Activated CD4-positive, alpha-beta T cell treated with anti-CD3 and anti-CD28 coated beads for 36 hours (primary cell): ENCODE data around the gene BRK1. TPM values are rescaled to one million over a fixed set of nuclear protein-coding genes. Genes with fewer than 3 reads are reported as not detected.
A peak's percentile ranks its signal among the peaks of the same experiment; 100 is the strongest.
"Not testable (repeated sequence)": the region's sequence is repeated elsewhere in the genome, so short reads cannot be mapped to it uniquely, and the experiment has no call there.

Experiments used
- ATAC-seq: fragments of 200-7000 bp; cut with Tn5 transposase; one replicate; pipeline ENCODE4 v1.10.0; 2021; ENCODE audit warnings: mild to moderate bottlenecking, moderate library complexity
- CTCF ChIA-PET: fragments of 350-600 bp; sonication (Branson Sonifier 250); formaldehyde crosslinking; loops from one replicate; lab custom pipeline; 2021; ENCODE audit warnings: antibody characterized with exemption; lab: Charles Lee
- POLR2A ChIA-PET: fragments of 350-600 bp; sonication (Branson Sonifier 250); formaldehyde crosslinking; loops from one replicate; lab custom pipeline; 2021; ENCODE audit warnings: antibody characterized with exemption, inconsistent platforms; lab: Charles Lee
- DNase-seq: peaks from one replicate; pipeline ENCODE4 v3.0.0-alpha.2; 2020
- H3K27ac Mint-ChIP-seq: one replicate; pipeline ENCODE4 v1.8.0; 2021; ENCODE audit warnings: mixed read lengths
- H3K27me3 Mint-ChIP-seq: one replicate; pipeline ENCODE4 v1.8.0; 2021; ENCODE audit warnings: mixed read lengths
- H3K36me3 Mint-ChIP-seq: one replicate; pipeline ENCODE4 v1.8.0; 2021; ENCODE audit warnings: low read depth, mixed read lengths
- H3K4me1 Mint-ChIP-seq: one replicate; pipeline ENCODE4 v1.8.0; 2021; ENCODE audit warnings: mixed read lengths
- H3K4me3 Mint-ChIP-seq: one replicate; pipeline ENCODE4 v1.8.0; 2021; ENCODE audit warnings: mild to moderate bottlenecking, moderate library complexity, mixed read lengths
- H3K9me3 Mint-ChIP-seq: one replicate; pipeline ENCODE4 v1.8.0; 2021; ENCODE audit warnings: low read depth, mixed read lengths
- intact Hi-C, 2 experiments: fragments of 100-400 bp; cut with DNase I in 1 of 2; cut with micrococcal nuclease in 1 of 2; formaldehyde crosslinking; loops; one replicate each; pipeline versions ENCODE4 v1.14.2 to v1.15.1; 2022 to 2024; cut with DNase I, micrococcal nuclease
- total RNA-seq, 2 experiments: library from RNA; stranded (reverse); gene quantifications; one replicate each; pipeline ENCODE4 v1.2.3, GENCODE V29; 2021

The BRK1 gene
- total RNA-seq, 2 experiments from 2014 or later: 83.4 to 86.6 TPM

DNA sequence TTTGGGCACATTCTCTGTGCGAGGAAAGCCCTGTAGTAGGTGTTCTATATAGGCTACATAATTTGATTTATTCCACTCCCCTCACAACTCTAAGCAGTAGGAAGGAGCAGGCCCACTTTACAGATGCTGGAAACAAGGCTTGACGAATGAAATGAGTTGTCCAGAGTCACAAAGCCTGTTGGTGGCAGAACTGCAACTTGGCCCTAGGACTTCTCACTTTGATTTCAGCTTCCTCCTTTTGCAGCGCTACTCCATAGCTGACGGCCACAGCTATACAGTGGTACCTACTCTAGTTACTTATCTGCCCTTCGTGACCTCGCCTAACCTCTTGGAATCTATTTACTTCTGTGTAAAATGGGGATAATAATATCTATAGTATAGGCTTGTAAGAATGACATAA is 46.7 kb downstream of the BRK1 start:
- H3K27me3 Mint-ChIP-seq: no peaks in the 10 kb centered on the region
- H3K4me1 Mint-ChIP-seq: peaks cover 14% of the 10 kb centered on the region
- no peak overlapping the region for H3K4me3 Mint-ChIP-seq
- H3K27ac Mint-ChIP-seq: no peak overlapping the region
- intact Hi-C loops: no loop called here
- ChIA-PET CTCF (interaction anchor here (1.0 kb wide), 1 partner anchor 101 kb away, joined by 3 read pairs; no protein-coding TSS in a partner anchor), POLR2A (no interaction called here)
- H3K36me3 Mint-ChIP-seq: peaks cover 3% of the 10 kb centered on the region
- H3K9me3 Mint-ChIP-seq: no peaks in the 10 kb centered on the region
- ATAC-seq: no peak
- no peak for DNase-seq

DNA sequence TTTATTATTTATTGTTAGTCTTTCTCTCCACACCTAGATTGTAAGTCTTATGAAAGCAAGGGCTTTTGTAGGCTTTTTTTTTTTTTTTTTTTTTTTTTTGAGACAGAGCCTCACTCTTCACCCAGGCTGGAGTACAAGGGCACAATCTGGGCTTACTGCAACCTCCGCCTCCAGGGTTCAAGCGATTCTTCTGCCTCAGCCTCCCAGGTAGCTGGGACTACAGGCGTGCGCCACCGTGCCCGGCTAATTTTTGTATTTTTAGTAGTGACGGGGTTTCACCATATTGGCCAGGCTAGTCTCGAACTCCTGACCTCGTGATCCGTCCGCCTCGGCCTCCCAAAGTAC is 48.7 kb downstream of the BRK1 start:
- peaks cover 21% of the 10 kb centered on the region for H3K4me1 Mint-ChIP-seq
- POLR2A ChIA-PET, H3K9me3 Mint-ChIP-seq, H3K27me3 Mint-ChIP-seq, DNase-seq: not testable (repeated sequence)
- H3K36me3 Mint-ChIP-seq: peaks cover 13% of the 10 kb centered on the region
- CTCF ChIA-PET: interaction anchor here (0.8 to 1.7 kb wide), 8 partner anchors 9 to 100 kb away, joined by 3 to 7 read pairs (median 3); no protein-coding TSS in a partner anchor
- peak overlapping the region; percentile 13 for H3K27ac Mint-ChIP-seq
- intact Hi-C loops: loop anchor here (1.0 to 2.0 kb wide), 6 partner anchors 22 to 85 kb away; partner anchors contain the start of genes BRK1 (in 1 of the 2) and TATDN2 (in 1 of the 2)
- peak overlapping the region; percentile 70 for H3K4me3 Mint-ChIP-seq
- ATAC-seq: peak; percentile 1

DNA sequence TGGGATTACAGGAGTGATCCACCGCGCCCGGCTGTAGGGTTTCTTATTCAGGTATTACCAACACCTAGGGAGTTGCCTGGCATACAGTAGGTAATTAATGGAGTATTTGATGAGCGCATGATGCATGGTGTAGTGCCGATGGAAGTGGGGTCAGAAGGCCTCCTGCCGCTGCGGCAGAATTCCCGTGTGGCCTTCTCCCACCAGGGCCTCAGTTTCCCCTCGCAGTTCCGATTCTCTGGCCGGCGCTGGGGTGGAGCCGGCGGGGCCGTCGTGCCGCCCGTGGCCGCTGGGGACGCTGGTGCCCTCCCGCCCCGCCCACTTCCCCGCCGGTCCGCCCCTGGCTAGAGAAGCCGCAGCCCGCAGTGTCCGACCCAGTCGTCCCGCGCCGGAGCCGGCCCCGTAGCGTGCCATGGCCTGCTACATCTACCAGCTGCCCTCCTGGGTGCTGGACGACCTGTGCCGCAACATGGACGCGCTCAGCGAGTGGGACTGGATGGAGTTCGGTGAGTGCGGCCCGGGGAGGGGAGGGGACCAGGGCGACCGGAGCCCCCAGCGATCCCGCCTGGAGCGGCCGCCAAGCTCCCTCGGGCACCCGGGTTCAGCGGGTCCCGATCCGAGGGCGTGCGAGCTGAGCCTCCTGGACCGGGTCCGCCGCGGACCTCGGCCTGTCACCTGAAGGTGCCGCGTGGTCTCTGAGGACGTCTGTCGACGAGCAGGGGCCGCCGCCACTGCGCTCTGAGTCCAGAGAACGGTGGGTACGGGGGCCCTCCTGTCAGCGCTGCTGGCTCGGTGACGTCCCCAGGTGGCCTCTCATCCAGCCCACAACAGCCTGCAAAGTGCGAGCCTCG is 49.3 kb downstream of the BRK1 start, which contains the start of gene IRAK2:
Gene IRAK2, plus strand, starts transcription at position 374 of the 848 bp plus-strand sequence. Its CDS starts 36 bp downstream, at position 410.
- Mint-ChIP-seq H3K9me3 (peaks cover 5% of the 10 kb centered on the region), H3K27ac (peak within 1 kb of the TSS; percentile 13), H3K4me1 (peaks cover 21% of the 10 kb centered on the region), H3K4me3 (peak within 1 kb of the TSS; percentile 70), H3K27me3 (no peaks in the 10 kb centered on the region), H3K36me3 (peaks cover 13% of the 10 kb centered on the region)
- DNase-seq: peak; percentile 83
- ChIA-PET POLR2A (no interaction called here), CTCF (interaction anchor here (0.7 to 1.7 kb wide), 13 partner anchors 10 to 231 kb away, joined by 3 to 7 read pairs (median 3); partner anchors contain the start of gene CRELD1)
- intact Hi-C loops: loop anchor here (1.0 to 2.0 kb wide), 6 partner anchors 22 to 84 kb away; partner anchors contain the start of genes BRK1 (in 1 of the 2) and TATDN2 (in 1 of the 2)
- ATAC-seq: peak; percentile 79

DNA sequence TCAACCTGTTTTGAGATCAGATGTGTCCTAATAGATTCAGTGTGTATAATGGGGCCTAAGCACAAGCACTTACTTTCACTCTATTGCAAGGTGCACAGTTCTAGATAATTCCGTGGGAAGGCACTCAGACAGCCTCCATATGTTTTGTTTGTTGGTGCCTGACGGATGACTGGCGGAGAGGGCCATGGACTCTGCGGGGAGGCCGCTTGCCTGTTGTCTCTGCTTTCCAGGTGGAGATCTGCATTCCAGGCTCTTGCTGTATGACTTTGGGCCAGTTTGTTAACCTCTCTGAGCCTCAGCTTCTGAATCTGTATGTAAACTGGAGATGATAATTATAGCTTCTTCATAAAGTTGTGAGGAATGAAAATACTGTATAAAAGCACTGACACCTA is 50.7 kb downstream of the BRK1 start:
- Mint-ChIP-seq H3K4me1 (peaks cover 25% of the 10 kb centered on the region), H3K9me3 (peaks cover 5% of the 10 kb centered on the region), H3K27ac (peak overlapping the region; percentile 51), H3K4me3 (peak overlapping the region; percentile 70), H3K36me3 (peaks cover 13% of the 10 kb centered on the region), H3K27me3 (no peaks in the 10 kb centered on the region)
- intact Hi-C loops: no loop called here
- ChIA-PET POLR2A (no interaction called here), CTCF (interaction anchor here (0.8 to 1.5 kb wide), 3 partner anchors 8 to 113 kb away, joined by 3 to 6 read pairs (median 3); no protein-coding TSS in a partner anchor)
- DNase-seq (no peak), ATAC-seq (no peak)

DNA sequence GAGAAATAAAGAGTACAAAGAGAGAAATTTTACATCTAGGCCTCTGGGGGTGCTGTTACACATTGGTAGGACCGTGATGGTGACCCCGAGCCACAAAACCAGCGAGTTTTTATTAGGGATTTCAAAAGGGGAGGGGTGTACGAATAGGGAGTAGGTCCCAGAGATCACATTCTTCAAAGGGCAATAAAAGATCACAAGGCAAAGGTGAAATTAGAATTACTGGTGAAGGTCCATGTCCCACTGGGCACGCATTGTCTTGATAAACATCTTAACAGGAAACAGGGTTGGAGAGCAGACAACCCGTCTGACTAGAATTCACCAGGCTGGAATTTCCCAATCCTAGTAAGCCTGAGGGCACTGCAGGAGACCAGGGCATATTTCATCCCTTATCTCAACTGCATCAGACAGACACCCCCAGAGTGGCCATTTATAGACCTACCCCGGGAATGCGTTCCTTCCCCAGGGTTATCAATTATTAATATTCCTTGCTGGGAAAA is 53.6 kb downstream of the BRK1 start:
- CTCF ChIA-PET: no interaction called here
- intact Hi-C loops: no loop called here

DNA sequence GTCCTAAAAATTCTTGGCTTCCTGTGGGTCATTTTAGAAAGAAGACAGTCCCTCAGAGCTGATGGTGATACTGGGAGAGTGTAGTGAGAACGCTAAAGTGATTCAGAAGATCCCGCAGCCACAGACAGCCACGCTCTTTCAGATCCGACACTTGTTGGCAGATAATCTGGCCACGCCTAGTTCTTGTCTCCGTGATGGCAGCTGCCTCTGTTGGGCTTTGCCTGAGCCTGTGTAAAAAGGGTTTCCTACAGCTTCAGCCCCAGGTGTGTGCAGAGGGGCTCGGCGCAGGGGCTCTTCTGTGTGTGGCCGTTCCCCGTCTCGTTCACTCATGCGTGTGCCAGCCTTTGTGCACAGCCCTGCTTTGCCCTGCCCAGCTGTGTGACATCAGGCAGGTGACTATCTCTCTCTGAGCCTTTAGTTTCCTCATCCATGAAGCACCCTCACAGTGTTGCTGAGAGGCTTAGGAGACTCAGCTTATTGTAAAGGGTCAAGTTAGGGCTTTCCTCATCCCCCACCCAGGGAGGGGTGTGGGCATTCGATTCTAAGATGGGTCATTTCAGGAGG is 55.5 kb downstream of the BRK1 start:
- peaks cover 36% of the 10 kb centered on the region for H3K4me1 Mint-ChIP-seq
- no peaks in the 10 kb centered on the region for H3K27me3 Mint-ChIP-seq
- intact Hi-C loops: no loop called here
- H3K27ac Mint-ChIP-seq: no peak overlapping the region
- H3K4me3 Mint-ChIP-seq: no peak overlapping the region
- POLR2A ChIA-PET: no interaction called here
- peaks cover 5% of the 10 kb centered on the region for H3K9me3 Mint-ChIP-seq
- DNase-seq: peak; percentile 31
- ATAC-seq: peak; percentile 49
- CTCF ChIA-PET: interaction anchor here (1.0 kb wide), 1 partner anchor 33 kb away, joined by 3 read pairs; no protein-coding TSS in a partner anchor
- peaks cover 16% of the 10 kb centered on the region for H3K36me3 Mint-ChIP-seq

More for the DNA sequence above, 53.6 kb downstream of the BRK1 start:
- Mint-ChIP-seq H3K27ac (no peak overlapping the region), H3K4me1 (peaks cover 36% of the 10 kb centered on the region), H3K9me3 (peaks cover 5% of the 10 kb centered on the region), H3K4me3 (no peak overlapping the region), H3K36me3 (peaks cover 14% of the 10 kb centered on the region), H3K27me3 (no peaks in the 10 kb centered on the region)
- ATAC-seq: no peak
- no peak for DNase-seq
- POLR2A ChIA-PET: no interaction called here

DNA sequence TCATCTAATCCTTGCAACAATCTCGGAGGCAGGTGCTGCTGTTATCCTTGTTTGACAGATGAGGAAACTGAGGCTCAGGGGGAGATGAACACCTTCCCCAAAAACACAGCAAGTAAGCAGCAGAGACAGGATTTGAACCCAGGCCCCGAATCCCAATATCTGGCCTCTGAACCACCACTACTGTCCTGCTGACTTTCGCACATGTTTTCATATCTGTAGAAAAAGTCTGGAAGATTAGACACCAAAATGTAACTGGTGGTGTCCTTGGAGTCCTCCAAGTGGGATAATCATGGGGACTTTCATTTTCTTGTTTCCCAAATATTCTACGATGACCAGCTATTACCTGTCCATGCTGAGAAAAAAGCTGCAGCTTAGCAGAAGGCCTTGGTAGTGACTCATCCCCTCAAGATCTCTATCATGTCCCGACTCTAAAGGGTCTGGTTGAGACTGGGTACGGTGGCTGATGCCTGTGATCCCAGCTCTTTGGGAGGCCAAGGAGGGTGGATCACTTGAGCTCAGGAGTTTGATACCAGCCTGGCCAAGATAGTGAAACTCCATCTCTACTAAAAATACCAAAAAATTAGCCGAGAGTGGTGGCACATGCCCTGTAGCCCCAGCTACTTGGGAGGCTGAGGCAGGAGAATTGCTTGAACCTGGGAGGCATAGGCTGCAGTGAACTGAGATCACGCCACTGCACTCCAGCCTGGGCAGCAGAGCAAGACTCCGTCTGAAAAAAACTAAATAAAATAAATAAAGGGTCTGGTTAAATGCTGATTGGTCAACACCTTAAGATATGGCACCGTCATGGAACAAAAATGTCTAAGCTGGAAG is 57.8 kb downstream of the BRK1 start:
- POLR2A ChIA-PET: interaction anchor here (1.0 kb wide), 1 partner anchor 13 kb away, joined by 3 read pairs; no protein-coding TSS in a partner anchor
- Mint-ChIP-seq H3K4me1 (peaks cover 24% of the 10 kb centered on the region), H3K36me3 (peaks cover 11% of the 10 kb centered on the region), H3K27me3 (no peaks in the 10 kb centered on the region), H3K4me3 (no peak overlapping the region), H3K27ac (no peak overlapping the region), H3K9me3 (peaks cover 5% of the 10 kb centered on the region)
- CTCF ChIA-PET: interaction anchor here (1.2 to 1.9 kb wide), 3 partner anchors 8 to 90 kb away, joined by 3 to 6 read pairs (median 4); no protein-coding TSS in a partner anchor
- DNase-seq (no peak), ATAC-seq (peak; percentile 55)
- intact Hi-C loops: loop anchor here in 1 of 2 experiments (2.0 kb wide), 1 partner anchor 13 kb away; no protein-coding TSS in a partner anchor

DNA sequence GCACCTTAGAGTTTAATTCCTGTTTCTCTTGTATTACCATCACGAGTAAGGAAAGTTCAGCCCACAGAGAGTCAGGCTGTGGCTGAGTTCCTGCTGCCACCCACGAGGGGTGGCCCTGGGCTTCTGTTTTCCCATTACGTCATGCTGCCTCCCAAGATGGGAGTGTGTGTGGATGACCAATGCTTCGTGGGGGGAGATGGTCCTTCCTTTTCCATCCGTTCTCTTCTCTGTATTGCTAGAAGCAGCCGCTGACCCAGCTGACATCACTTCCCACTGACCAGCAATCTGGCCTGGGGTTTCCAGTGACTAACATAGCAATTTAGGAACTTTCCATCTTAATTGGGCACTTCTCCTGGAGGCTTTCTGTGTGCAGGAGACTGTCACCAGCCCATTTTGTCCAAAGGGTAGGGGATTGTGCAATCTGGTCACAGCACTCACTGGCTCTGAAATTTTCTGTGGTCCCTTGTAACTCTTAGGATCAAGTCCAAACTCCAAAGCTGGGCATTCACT is 58.5 kb downstream of the BRK1 start:
- H3K27ac Mint-ChIP-seq: no peak overlapping the region
- intact Hi-C loops: loop anchor here in 1 of 2 experiments (2.0 kb wide), 1 partner anchor 13 kb away; no protein-coding TSS in a partner anchor
- DNase-seq: peak; percentile 24
- no peak overlapping the region for H3K4me3 Mint-ChIP-seq
- peaks cover 6% of the 10 kb centered on the region for H3K36me3 Mint-ChIP-seq
- POLR2A ChIA-PET: interaction anchor here (1.0 kb wide), 1 partner anchor 12 kb away, joined by 3 read pairs; no protein-coding TSS in a partner anchor
- peak; percentile 49 for ATAC-seq
- peaks cover 1% of the 10 kb centered on the region for H3K9me3 Mint-ChIP-seq
- H3K4me1 Mint-ChIP-seq: peaks cover 22% of the 10 kb centered on the region
- CTCF ChIA-PET: interaction anchor here (1.2 to 1.9 kb wide), 3 partner anchors 8 to 90 kb away, joined by 3 to 6 read pairs (median 4); no protein-coding TSS in a partner anchor
- no peaks in the 10 kb centered on the region for H3K27me3 Mint-ChIP-seq

DNA sequence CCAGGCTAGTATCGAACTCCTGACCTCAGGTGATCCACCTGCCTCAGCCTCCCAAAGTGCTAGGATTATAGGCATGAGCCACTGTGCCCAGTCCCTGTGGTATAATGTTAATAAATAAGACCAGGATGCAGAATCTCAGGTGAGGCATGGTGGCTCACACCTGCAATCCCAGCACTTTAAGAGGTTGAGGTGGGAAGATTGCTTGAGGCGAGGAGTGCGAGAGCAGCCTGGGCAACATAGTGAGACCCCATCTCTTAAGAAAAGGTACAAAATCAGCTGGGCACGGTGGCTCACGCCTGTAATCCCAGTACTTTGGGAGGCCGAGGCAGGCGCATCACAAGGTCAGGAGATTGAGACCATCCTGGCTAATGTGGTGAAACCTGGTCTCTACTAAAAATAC is 59.9 kb downstream of the BRK1 start:
- H3K27me3 Mint-ChIP-seq, H3K9me3 Mint-ChIP-seq, H3K27ac Mint-ChIP-seq, DNase-seq, H3K36me3 Mint-ChIP-seq, POLR2A ChIA-PET, H3K4me3 Mint-ChIP-seq, intact Hi-C loops, ATAC-seq: not testable (repeated sequence)
- peaks cover 24% of the 10 kb centered on the region for H3K4me1 Mint-ChIP-seq
- CTCF ChIA-PET: interaction anchor here (0.6 to 1.9 kb wide), 4 partner anchors 10 to 87 kb away, joined by 3 to 6 read pairs (median 4); no protein-coding TSS in a partner anchor

DNA sequence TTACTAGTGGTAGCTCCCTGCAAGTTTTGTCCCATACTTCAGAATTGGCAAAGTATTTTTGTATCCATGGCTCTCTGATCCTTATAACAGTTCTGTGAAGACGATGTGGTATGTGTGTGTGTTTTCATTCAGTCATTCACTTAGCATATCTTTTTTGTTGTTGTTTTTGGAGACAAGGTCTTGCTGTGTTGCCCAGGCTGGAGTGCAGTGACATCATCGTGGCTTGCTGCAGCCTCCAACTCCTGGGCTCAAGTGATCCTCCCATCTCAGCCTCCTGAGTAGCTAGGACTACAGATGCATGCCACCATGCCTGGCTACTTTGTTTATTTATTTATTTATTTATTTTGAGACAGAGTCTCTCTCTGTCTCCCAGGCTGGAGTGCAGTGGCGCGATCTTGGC is 60.7 kb downstream of the BRK1 start:
- H3K9me3 Mint-ChIP-seq, DNase-seq, ATAC-seq, H3K27me3 Mint-ChIP-seq, H3K36me3 Mint-ChIP-seq, POLR2A ChIA-PET, H3K4me3 Mint-ChIP-seq, intact Hi-C loops, H3K27ac Mint-ChIP-seq: not testable (repeated sequence)
- CTCF ChIA-PET: interaction anchor here (0.8 to 1.0 kb wide), 2 partner anchors 10 to 18 kb away, joined by 3 to 4 read pairs; no protein-coding TSS in a partner anchor
- peaks cover 20% of the 10 kb centered on the region for H3K4me1 Mint-ChIP-seq
